RWPE1 (cell line): Measurements from ENCODE around the gene C10orf90.

Experiments used
- CTCF ChIA-PET: fragments of 350-600 bp; sonication (Branson Sonifier 250); formaldehyde crosslinking; extraction: SDS; loops from one replicate; lab custom pipeline; 2021; lab: Yijun Ruan, JAX
- POLR2A ChIA-PET: fragments of 400-600 bp; formaldehyde crosslinking; extraction: SDS; loops from one replicate; lab custom pipeline; 2020; ENCODE audit warnings: antibody characterized with exemption; ENCODE audit not compliant: low non-redundant PET; lab: Yijun Ruan, JAX
- DNase-seq: peaks from one replicate; pipeline ENCODE4 v3.0.0; 2012; ENCODE audit warnings: low spot score
- H3K27ac ChIP-seq: fragments of 450-650 bp; 2 replicates; pipeline ENCODE4 v1.5.1; 2017
- CTCF ChIP-seq: fragments of 450-650 bp; conservative IDR thresholded peaks from 2 replicates; pipeline ENCODE4 v1.5.1; 2017; ENCODE audit warnings: low read depth, mild to moderate bottlenecking

The C10orf90 gene

GRCh38 chr10:126621846-126622245 lies 48.6 kb downstream of the C10orf90 start:
- no peak for TF ChIP-seq CTCF
- POLR2A ChIA-PET: no interaction called here
- CTCF ChIA-PET: no interaction called here
- no peak for DNase-seq
- H3K27ac ChIP-seq: no peak overlapping the region

- no peak for TF ChIP-seq CTCF
- no peak overlapping the region for H3K27ac ChIP-seq
- CTCF ChIA-PET: interaction anchor here (0.6 to 1.0 kb wide), 2 partner anchors 17 to 22 kb away, joined by 3 read pairs; no protein-coding TSS in a partner anchor
- no peak for DNase-seq
- POLR2A ChIA-PET: no interaction called here
Measured at GRCh38 chr10:126618466-126618865, 52.0 kb downstream of the C10orf90 start.

- DNase-seq: no peak
Measured at GRCh38 chr10:126617733-126618132, 52.8 kb downstream of the C10orf90 start.

GRCh38 chr10:126617208-126617607 lies 53.3 kb downstream of the C10orf90 start:
- CTCF ChIA-PET: interaction anchor here (0.6 kb wide), 1 partner anchor 958 kb away, joined by 3 read pairs; no protein-coding TSS in a partner anchor
- no peak for TF ChIP-seq CTCF
- POLR2A ChIA-PET: no interaction called here
- H3K27ac ChIP-seq: no peak overlapping the region
- no peak for DNase-seq

More at GRCh38 chr10:126617733-126618132, 52.8 kb downstream of the C10orf90 start:
- H3K27ac ChIP-seq: no peak overlapping the region
- POLR2A ChIA-PET: no interaction called here
- CTCF ChIA-PET: interaction anchor here (0.6 to 1.0 kb wide), 2 partner anchors 17 to 959 kb away, joined by 3 read pairs; no protein-coding TSS in a partner anchor
- no peak for TF ChIP-seq CTCF

- ChIA-PET CTCF (interaction anchor here (0.7 kb wide), 1 partner anchor 235 kb away, joined by 3 read pairs; no protein-coding TSS in a partner anchor), POLR2A (no interaction called here)
- no peak overlapping the region for H3K27ac ChIP-seq
- TF ChIP-seq CTCF: no peak
- no peak for DNase-seq
Measured at GRCh38 chr10:126616737-126617136, 53.8 kb downstream of the C10orf90 start.

GRCh38 chr10:126611303-126611702 lies 59.2 kb downstream of the C10orf90 start:
- CTCF ChIA-PET: interaction anchor here (0.7 kb wide), 1 partner anchor 601 kb away, joined by 3 read pairs; no protein-coding TSS in a partner anchor
- DNase-seq: no peak
- H3K27ac ChIP-seq: no peak overlapping the region
- POLR2A ChIA-PET: no interaction called here
- TF ChIP-seq CTCF: no peak
